Astrocyte (in vitro differentiated cells and primary cell): Measurements from ENCODE around the gene RAB14. TPM values are rescaled to one million over a fixed set of nuclear protein-coding genes. Genes with fewer than 3 reads are reported as not detected.

ENCODE experiments used
- DNase-seq: peaks from one replicate; pipeline ENCODE4 v3.0.0-alpha.2; 2010; ENCODE audit warnings: low read depth
- FAIRE-seq: peaks from 2 replicates; lab custom pipeline; 2011; peaks lifted over from hg19 to GRCh38; lab: Jason Lieb, UNC
- H2AFZ ChIP-seq: 2 replicates; pipeline ENCODE4 v1.6.0; 2012; ENCODE audit warnings: low read depth, low read length, inconsistent platforms
- H3K27ac ChIP-seq: 2 replicates; pipeline ENCODE4 v1.5.1; 2011; ENCODE audit warnings: low read depth, low read length, inconsistent platforms
- H3K27me3 ChIP-seq: 2 replicates; pipeline ENCODE4 v1.6.0; 2011; ENCODE audit warnings: low read length, inconsistent platforms; ENCODE audit not compliant: insufficient read depth
- H3K36me3 ChIP-seq: 2 replicates; pipeline ENCODE4 v1.5.1; 2011; ENCODE audit warnings: low read length, inconsistent platforms; ENCODE audit not compliant: insufficient read depth
- H3K4me1 ChIP-seq: 2 replicates; pipeline ENCODE4 v1.5.1; 2011; ENCODE audit warnings: low read length, inconsistent platforms; ENCODE audit not compliant: insufficient read depth
- H3K4me2 ChIP-seq: 2 replicates; pipeline ENCODE4 v1.6.0; 2012; ENCODE audit warnings: low read length, inconsistent platforms
- H3K4me3 ChIP-seq: 2 replicates; pipeline ENCODE4 v1.5.1; 2011; ENCODE audit warnings: low read depth, mild to moderate bottlenecking, low read length, inconsistent platforms; ENCODE audit not compliant: insufficient read depth
- H3K79me2 ChIP-seq: 2 replicates; pipeline ENCODE4 v1.6.0; 2012; ENCODE audit warnings: mild to moderate bottlenecking, low read length, inconsistent platforms; ENCODE audit not compliant: insufficient read depth
- H3K9ac ChIP-seq: 2 replicates; pipeline ENCODE4 v1.6.0; 2012; ENCODE audit warnings: mild to moderate bottlenecking, low read length, inconsistent platforms
- H3K9me3 ChIP-seq: 2 replicates; pipeline ENCODE4 v1.5.1; 2012; ENCODE audit warnings: low read depth, mild to moderate bottlenecking, low read length, inconsistent platforms; ENCODE audit not compliant: insufficient read depth
- H4K20me1 ChIP-seq: 2 replicates; pipeline ENCODE4 v1.6.0; 2012; ENCODE audit warnings: low read length, inconsistent platforms; ENCODE audit not compliant: insufficient read depth
- H3K27ac Mint-ChIP-seq: one replicate; pipeline ENCODE4 v1.8.0; 2021; ENCODE audit warnings: mild to moderate bottlenecking, mixed read lengths; ENCODE audit not compliant: unreplicated experiment
- H3K27me3 Mint-ChIP-seq: one replicate; pipeline ENCODE4 v1.8.0; 2021; ENCODE audit warnings: low read depth, mixed read lengths; ENCODE audit not compliant: unreplicated experiment
- H3K36me3 Mint-ChIP-seq: one replicate; pipeline ENCODE4 v1.8.0; 2021; ENCODE audit warnings: low read depth, mixed read lengths; ENCODE audit not compliant: unreplicated experiment
- H3K4me1 Mint-ChIP-seq: one replicate; pipeline ENCODE4 v1.8.0; 2021; ENCODE audit warnings: low read depth, mixed read lengths; ENCODE audit not compliant: unreplicated experiment
- H3K4me3 Mint-ChIP-seq: one replicate; pipeline ENCODE4 v1.8.0; 2021; ENCODE audit warnings: mild to moderate bottlenecking, moderate library complexity, mixed read lengths; ENCODE audit not compliant: unreplicated experiment
- H3K9me3 Mint-ChIP-seq: one replicate; pipeline ENCODE4 v1.8.0; 2021; ENCODE audit warnings: mild to moderate bottlenecking, mixed read lengths; ENCODE audit not compliant: unreplicated experiment
- CTCF ChIP-seq: IDR thresholded peaks from 2 replicates; pipeline ENCODE4 v1.5.1; 2011; ENCODE audit warnings: low read depth, mild to moderate bottlenecking, inconsistent platforms, low read length, moderate library complexity; ENCODE audit not compliant: insufficient read depth
- EZH2 ChIP-seq: IDR thresholded peaks from 2 replicates; pipeline ENCODE4 v1.6.1; 2012; ENCODE audit warnings: mild to moderate bottlenecking, low read length, inconsistent platforms; ENCODE audit not compliant: insufficient read depth
- total RNA-seq: library from RNA; stranded (reverse); gene quantifications from 2 replicates; pipeline ENCODE4 v1.2.1, GENCODE V29; 2021

Gene RAB14
- total RNA-seq, 1 donor from 2014 or later: 72.1 TPM

GRCh38 chr9:121156263-121156731, 45.4 kb downstream of the RAB14 start:
- peak overlapping the region; percentile 70 for H3K4me2 ChIP-seq
- H2AFZ ChIP-seq: no peak overlapping the region

GRCh38 chr9:121154782-121155181, 46.9 kb downstream of the RAB14 start:
- TF ChIP-seq CTCF (no peak), EZH2 (no peak)
- H3K79me2 ChIP-seq: no peaks in the 10 kb centered on the region
- Mint-ChIP-seq H3K27me3 (no peaks in the 10 kb centered on the region), H3K9me3 (no peaks in the 10 kb centered on the region), H3K4me1 (peaks cover 19% of the 10 kb centered on the region), H3K36me3 (peaks cover 3% of the 10 kb centered on the region), H3K4me3 (no peak overlapping the region), H3K27ac (peak overlapping the region; percentile 24)
- FAIRE-seq: no peak
- H3K9me3 ChIP-seq: no peaks in the 10 kb centered on the region
- no peak overlapping the region for H2AFZ ChIP-seq
- DNase-seq: peak; percentile 66
- peaks cover 6% of the 10 kb centered on the region for H3K36me3 ChIP-seq
- H3K9ac ChIP-seq: no peak overlapping the region
- H3K27me3 ChIP-seq: no peaks in the 10 kb centered on the region
- H3K27ac ChIP-seq: no peak overlapping the region
- H3K4me3 ChIP-seq: no peak overlapping the region
- H4K20me1 ChIP-seq: no peaks in the 10 kb centered on the region
- H3K4me2 ChIP-seq: peak overlapping the region; percentile 7
- peaks cover 5% of the 10 kb centered on the region for H3K4me1 ChIP-seq

More at GRCh38 chr9:121156263-121156731, 45.4 kb downstream of the RAB14 start:
- Histone ChIP-seq H3K27me3 (no peaks in the 10 kb centered on the region), H4K20me1 (no peaks in the 10 kb centered on the region), H3K36me3 (peaks cover 6% of the 10 kb centered on the region), H3K4me3 (no peak overlapping the region), H3K9ac (no peak overlapping the region), H3K9me3 (no peaks in the 10 kb centered on the region), H3K4me1 (peaks cover 5% of the 10 kb centered on the region), H3K27ac (peak overlapping the region; percentile 38), H3K79me2 (no peaks in the 10 kb centered on the region)
- FAIRE-seq (peak; percentile 47), DNase-seq (peak; percentile 88)
- no peaks in the 10 kb centered on the region for H3K27me3 Mint-ChIP-seq
- TF ChIP-seq CTCF (no peak), EZH2 (no peak)
- peaks cover 19% of the 10 kb centered on the region for H3K4me1 Mint-ChIP-seq
- peak overlapping the region; percentile 19 for H3K27ac Mint-ChIP-seq
- no peak overlapping the region for H3K4me3 Mint-ChIP-seq
- no peaks in the 10 kb centered on the region for H3K9me3 Mint-ChIP-seq
- no peaks in the 10 kb centered on the region for H3K36me3 Mint-ChIP-seq

GRCh38 chr9:121153642-121154041, 48.0 kb downstream of the RAB14 start:
- no peak overlapping the region for H3K4me3 ChIP-seq
- no peaks in the 10 kb centered on the region for H3K79me2 ChIP-seq
- H3K27me3 Mint-ChIP-seq: no peaks in the 10 kb centered on the region
- peaks cover 5% of the 10 kb centered on the region for H3K4me1 ChIP-seq
- no peak overlapping the region for H2AFZ ChIP-seq
- no peaks in the 10 kb centered on the region for H3K27me3 ChIP-seq
- no peaks in the 10 kb centered on the region for H4K20me1 ChIP-seq
- peaks cover 11% of the 10 kb centered on the region for H3K36me3 ChIP-seq
- H3K4me3 Mint-ChIP-seq: no peak overlapping the region
- no peak for FAIRE-seq
- peaks cover 3% of the 10 kb centered on the region for H3K36me3 Mint-ChIP-seq
- no peak overlapping the region for H3K4me2 ChIP-seq
- H3K27ac ChIP-seq: no peak overlapping the region
- no peaks in the 10 kb centered on the region for H3K9me3 ChIP-seq
- H3K4me1 Mint-ChIP-seq: peaks cover 19% of the 10 kb centered on the region
- H3K9me3 Mint-ChIP-seq: no peaks in the 10 kb centered on the region
- DNase-seq: no peak
- no peak overlapping the region for H3K9ac ChIP-seq
- no peak for TF ChIP-seq EZH2
- TF ChIP-seq CTCF: no peak
- H3K27ac Mint-ChIP-seq: no peak overlapping the region
